Nephron progenitor cell (in vitro differentiated cells): ENCODE measurements around the gene CHMP1B.
A peak's percentile ranks its signal among the peaks of the same experiment; 100 is the strongest.

Source experiments
- DNase-seq: peaks from one replicate; pipeline ENCODE4 v3.0.0; 2021
- H3K27ac Mint-ChIP-seq: 2 replicates; pipeline ENCODE4 v1.8.0; 2021; ENCODE audit warnings: mild to moderate bottlenecking, moderate library complexity, mixed read lengths
- H3K27me3 Mint-ChIP-seq: 2 replicates; pipeline ENCODE4 v1.8.0; 2021; ENCODE audit warnings: mild to moderate bottlenecking, low read depth, mixed read lengths; ENCODE audit not compliant: poor library complexity
- H3K36me3 Mint-ChIP-seq: 2 replicates; pipeline ENCODE4 v1.8.0; 2021; ENCODE audit warnings: low read depth, mixed read lengths
- H3K4me1 Mint-ChIP-seq: 2 replicates; pipeline ENCODE4 v1.8.0; 2021; ENCODE audit warnings: mixed read lengths
- H3K4me3 Mint-ChIP-seq: 2 replicates; pipeline ENCODE4 v1.8.0; 2021; ENCODE audit warnings: mild to moderate bottlenecking, moderate library complexity, mixed read lengths
- H3K9me3 Mint-ChIP-seq: 2 replicates; pipeline ENCODE4 v1.8.0; 2021; ENCODE audit warnings: mild to moderate bottlenecking, moderate library complexity, mixed read lengths
- TF ChIP-seq, protein P1 (sequence below): fragments of 200-600 bp; sonication (generic); IDR thresholded peaks from 2 replicates; pipeline ENCODE4 v1.5.0; 2021; ENCODE audit warnings: antibody characterized with exemption

Gene CHMP1B

DNA sequence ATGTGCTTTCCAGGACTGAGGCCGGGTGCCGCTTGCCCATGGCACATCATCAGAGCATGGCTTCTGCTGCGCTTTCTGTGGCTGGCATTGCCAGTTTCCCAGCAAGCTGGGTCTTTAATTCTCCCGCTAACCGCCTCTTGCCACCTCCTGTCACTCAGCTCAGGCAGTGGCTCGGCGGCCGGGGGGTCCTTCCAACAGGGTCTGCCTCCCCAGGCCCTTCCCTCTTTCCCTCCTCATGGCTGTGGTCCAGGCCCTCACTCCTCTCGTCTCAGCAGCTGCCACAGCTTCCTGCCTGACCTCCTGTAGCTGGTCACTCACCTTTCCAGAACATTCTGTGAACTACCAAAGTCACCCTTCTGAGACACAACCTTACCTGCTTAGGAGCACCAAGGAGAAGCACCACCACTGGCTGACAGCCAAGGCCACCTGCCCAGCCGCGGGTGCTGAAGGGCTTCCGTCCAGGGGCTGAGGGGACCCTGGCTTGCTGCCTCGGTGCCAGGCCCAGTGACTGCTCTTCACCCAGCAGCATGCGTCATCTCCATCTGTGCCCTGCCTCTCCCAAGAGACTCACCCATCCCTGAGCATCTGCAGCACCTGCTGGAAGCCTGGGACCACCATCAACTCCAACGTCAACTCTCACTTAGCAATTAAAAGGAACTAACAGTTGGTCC, 22.6 kb downstream of the CHMP1B start:
- no peaks in the 10 kb centered on the region for H3K27me3 Mint-ChIP-seq
- H3K27ac Mint-ChIP-seq = peak overlapping the region; percentile 19
- H3K4me3 Mint-ChIP-seq = no peak overlapping the region
- peaks cover 65% of the 10 kb centered on the region for H3K36me3 Mint-ChIP-seq
- peaks cover 17% of the 10 kb centered on the region for H3K9me3 Mint-ChIP-seq
- H3K4me1 Mint-ChIP-seq = no peaks in the 10 kb centered on the region
- TF ChIP-seq, protein P1, sequence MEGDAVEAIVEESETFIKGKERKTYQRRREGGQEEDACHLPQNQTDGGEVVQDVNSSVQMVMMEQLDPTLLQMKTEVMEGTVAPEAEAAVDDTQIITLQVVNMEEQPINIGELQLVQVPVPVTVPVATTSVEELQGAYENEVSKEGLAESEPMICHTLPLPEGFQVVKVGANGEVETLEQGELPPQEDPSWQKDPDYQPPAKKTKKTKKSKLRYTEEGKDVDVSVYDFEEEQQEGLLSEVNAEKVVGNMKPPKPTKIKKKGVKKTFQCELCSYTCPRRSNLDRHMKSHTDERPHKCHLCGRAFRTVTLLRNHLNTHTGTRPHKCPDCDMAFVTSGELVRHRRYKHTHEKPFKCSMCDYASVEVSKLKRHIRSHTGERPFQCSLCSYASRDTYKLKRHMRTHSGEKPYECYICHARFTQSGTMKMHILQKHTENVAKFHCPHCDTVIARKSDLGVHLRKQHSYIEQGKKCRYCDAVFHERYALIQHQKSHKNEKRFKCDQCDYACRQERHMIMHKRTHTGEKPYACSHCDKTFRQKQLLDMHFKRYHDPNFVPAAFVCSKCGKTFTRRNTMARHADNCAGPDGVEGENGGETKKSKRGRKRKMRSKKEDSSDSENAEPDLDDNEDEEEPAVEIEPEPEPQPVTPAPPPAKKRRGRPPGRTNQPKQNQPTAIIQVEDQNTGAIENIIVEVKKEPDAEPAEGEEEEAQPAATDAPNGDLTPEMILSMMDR = no peak
- no peak for DNase-seq

DNA sequence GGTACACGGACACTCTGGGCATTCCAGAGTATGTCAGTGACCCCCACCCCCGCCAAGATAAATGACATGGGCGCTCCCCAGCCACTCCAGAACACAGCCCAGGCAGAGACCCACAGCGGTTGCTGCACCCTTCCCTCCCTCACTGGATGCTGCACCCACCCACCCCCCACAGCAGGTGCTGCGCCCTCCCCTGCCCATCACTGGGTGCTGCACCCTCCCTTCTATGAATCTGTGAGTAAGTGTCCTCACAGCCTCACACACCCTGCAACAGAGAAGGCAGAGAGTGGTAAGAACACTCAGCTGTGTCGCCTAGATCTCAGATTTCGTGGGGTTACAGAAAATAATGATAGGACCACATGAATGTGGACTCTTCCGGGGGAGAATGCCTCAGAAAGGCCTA, 23.5 kb downstream of the CHMP1B start:
- DNase-seq = no peak
- Mint-ChIP-seq H3K27ac (peak overlapping the region; percentile 5), H3K27me3 (no peaks in the 10 kb centered on the region), H3K4me3 (no peak overlapping the region), H3K9me3 (peaks cover 17% of the 10 kb centered on the region), H3K36me3 (peaks cover 63% of the 10 kb centered on the region), H3K4me1 (no peaks in the 10 kb centered on the region)
- TF ChIP-seq, protein P1 = no peak

DNA sequence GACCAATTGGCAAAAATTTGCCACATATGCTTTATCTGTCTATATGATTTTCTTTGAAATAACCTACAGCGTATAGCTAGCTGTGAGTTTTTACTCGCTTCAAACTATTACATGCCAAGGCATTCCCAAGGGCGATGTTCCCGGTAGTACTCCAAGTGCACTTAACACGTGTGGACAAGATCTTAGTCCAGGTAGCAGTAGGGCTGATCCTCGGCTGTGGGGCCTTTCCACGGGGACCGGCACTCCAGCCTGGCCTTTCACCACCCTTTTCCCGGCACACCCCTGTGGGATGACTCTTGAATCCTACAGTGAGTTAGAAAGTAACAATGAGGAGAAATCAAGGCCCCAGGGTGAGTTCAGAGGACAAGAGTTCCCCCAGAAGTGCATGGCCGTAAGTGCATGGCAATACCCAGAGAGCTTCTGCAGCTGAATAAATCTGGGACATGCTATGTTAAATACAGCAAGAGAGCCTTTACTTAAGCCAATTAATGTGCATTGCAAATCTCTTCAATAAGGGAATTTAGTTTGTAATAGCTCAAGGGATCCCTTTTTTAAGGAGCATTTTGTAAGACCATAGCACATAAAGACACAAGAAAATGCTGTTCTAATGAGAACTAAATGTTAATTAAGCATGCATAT, 26.4 kb downstream of the CHMP1B start:
- Mint-ChIP-seq H3K4me3 (no peak overlapping the region), H3K4me1 (peaks cover 7% of the 10 kb centered on the region), H3K27me3 (peaks cover 3% of the 10 kb centered on the region), H3K36me3 (peaks cover 71% of the 10 kb centered on the region), H3K9me3 (peaks cover 17% of the 10 kb centered on the region), H3K27ac (peak overlapping the region; percentile 61)
- no peak for DNase-seq
- TF ChIP-seq, protein P1 = no peak

DNA sequence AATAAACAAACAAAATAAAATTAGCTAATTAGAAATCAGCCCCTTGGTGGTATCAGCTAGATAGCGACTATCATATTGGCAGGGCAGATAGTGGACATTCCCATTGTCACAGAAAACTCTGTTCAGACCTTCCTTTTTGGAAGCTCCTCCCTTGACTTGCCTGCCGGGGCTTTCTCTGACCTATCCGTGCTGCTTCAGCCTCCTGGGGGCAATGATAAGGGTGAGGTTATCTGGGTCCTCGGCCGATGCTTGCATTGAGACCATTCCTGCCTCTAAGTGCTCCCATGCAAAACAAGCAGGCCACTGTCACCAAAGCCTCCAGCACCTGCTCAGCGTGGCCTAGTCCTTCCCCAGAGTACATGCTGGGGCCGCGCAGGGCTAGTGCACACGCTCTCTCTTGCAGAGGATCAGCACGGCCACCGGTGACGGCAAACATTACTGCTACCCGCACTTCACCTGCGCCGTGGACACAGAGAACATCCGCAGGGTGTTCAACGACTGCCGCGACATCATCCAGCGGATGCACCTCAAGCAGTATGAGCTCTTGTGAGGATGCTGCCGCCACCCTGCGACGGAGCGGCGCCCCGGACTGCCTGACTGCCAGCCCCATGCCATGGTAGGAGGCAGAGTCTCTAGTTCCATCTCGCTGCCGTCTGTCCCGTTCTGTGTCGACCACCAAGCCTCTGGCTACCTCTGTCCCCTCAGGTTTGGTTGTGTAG, 29.5 kb downstream of the CHMP1B start:
- Mint-ChIP-seq H3K36me3 (peaks cover 61% of the 10 kb centered on the region), H3K9me3 (peaks cover 6% of the 10 kb centered on the region), H3K27me3 (peaks cover 3% of the 10 kb centered on the region), H3K4me3 (no peak overlapping the region), H3K27ac (peak overlapping the region; percentile 27), H3K4me1 (peaks cover 10% of the 10 kb centered on the region)
- no peak for DNase-seq
- TF ChIP-seq, protein P1 = no peak

DNA sequence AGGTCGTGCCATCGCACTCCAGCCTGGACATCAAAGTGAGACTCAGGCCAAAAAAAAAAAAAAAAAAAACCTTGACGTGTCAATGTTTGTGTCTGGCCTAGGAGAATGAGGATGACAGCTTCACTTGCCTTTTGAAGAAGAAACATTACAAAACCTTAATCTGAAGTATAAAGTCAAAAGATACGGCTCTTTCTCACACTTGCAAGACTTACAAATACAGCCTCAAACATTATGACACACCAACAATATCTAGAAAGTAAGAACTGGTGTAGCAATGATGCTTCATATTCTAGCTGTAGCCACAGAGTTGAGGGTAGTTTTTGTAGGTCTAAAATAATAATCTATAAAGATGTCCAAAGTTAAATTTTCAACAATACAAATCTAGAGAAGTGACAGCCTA, 31.4 kb downstream of the CHMP1B start:
- Mint-ChIP-seq H3K4me1 (peaks cover 10% of the 10 kb centered on the region), H3K27me3 (peaks cover 3% of the 10 kb centered on the region), H3K9me3 (no peaks in the 10 kb centered on the region), H3K4me3 (no peak overlapping the region), H3K36me3 (peaks cover 44% of the 10 kb centered on the region), H3K27ac (no peak overlapping the region)
- no peak for DNase-seq
- TF ChIP-seq, protein P1 = no peak
